GM18867 (cell line): Measurements from ENCODE around the gene FLCN.
"Not testable (repeated sequence)": the region's sequence is repeated elsewhere in the genome, so short reads cannot be mapped to it uniquely, and the experiment has no call there.

Source experiments
- ATAC-seq: cut with Tn5 transposase; IDR thresholded peaks from one replicate; pipeline ENCODE4 v1.9.1; 2021; ENCODE audit warnings: mild to moderate bottlenecking, moderate library complexity; ENCODE audit not compliant: unreplicated experiment

The FLCN gene

DNA sequence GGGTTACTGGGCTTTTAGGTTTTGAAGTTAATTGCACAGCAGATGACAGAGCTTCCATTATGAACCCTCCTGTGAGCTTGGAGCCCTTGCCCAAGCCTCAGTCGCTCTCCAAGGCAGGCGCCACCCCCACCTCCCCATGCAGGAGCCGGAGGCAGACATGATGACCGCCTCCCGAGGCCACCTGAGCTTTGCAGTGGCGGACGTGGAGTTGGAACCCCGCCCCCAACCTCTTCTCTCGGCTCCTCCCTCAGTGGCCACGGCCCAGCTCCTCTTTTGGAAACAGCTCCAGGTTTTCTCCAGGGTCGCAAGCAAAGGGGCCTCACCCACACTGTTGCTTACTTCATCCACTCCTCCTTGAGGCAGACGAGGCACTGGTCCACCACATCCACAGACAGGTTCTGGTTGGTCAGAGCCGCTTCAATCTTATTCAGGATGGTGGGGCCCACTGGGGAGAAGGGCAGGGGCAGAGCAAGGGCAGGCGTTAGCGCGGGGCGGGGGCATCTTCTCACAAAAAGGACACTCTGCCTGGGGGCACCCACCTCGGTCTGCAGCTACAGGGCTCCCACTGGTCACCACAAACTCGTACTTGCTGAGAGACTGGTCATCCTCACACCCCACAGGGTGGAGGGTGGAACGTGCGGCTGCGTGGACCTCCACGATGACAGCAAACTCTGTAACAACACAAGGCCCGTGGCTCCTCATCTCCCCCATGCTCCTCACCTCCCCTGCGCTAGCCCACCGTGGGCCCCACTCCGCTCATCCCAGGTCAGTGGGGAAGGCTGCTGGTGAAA is 22.1 kb downstream of the FLCN start:
- no peak for ATAC-seq

DNA sequence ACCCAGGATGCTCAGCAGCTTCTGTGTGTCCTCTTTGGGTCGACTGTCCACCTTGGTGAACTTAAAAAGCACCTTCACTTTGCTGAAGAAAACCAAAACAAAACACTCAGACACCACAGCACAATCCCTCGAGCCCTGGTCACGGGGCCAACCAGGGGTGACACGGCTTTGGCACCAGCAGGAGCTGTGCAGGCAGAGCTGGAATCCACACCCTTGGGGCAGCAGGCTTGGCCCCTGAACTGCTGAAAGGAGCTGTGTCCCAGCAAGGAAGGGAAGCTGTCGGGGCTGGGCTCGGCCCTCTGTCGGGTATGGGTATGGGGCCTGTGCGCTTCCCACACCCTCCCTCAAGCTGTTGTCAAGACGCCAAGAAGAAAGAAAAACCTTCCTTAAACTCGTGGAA is 23.2 kb downstream of the FLCN start:
- no peak for ATAC-seq

DNA sequence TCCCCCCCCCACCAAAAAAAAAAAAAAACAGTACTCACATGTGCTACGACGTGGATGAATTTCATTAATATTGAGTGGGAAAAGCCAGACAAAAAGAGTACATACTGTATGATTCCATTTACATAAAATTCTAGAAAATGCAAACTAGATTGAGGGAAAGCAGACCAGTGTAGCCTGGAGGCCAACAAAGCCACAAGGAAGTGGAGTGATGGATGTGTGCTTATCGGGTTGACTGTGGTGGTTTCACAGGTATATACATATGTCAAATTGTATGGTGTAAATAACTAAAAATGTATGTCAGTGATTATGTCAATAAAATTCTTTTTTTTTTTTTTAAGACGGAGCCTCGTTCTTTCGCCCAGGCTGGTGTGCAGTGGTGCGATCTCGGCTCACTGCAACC is 29.0 kb downstream of the FLCN start:
- ATAC-seq: no peak

- no peak for ATAC-seq
Measured at GRCh38 chr17:17206913-17207335, 30.0 kb downstream of the FLCN start.

GRCh38 chr17:17206124-17206912 is 30.6 kb downstream of the FLCN start, which contains the start of gene PLD6:
PLD6 (minus strand) TSS chr17:17206333; CDS start chr17:17206286, 47 bp downstream.
- peak; percentile 68 for ATAC-seq

DNA sequence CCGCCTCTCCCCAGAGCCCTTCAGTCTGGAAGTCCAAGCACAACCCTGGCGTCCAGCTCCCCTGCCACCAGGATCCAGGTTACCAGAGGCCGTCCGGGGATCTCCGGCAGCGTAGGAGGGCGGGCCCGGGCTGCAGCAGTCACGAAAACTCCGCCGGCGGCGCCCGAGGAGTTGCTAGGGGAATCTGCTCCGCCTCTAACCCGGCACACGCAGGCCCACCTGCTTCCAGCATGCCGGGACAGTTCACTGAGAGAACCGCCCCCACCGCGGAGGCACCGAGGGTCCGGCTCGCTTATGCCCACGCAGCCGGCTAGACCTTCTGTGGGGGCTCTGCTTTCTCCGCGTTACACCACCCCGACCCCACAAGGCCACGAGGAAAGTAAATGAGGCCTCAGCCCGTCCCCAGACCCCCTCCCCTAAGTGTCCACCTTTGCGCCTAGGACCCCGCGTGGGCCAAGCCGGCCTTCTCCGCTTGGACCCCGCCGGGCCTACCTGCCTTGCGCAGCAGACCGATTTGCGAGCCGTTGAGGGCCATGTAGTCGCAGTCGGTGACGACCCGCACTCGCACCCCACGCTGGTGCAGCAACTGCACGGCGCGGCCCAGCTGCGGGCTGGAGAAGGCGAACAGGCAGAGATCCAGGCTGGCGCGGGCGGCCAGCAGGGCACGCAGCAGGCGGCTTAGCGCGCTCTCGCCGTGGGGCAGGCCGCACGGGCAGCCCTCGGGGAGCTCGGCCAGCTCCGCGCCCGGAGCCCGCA is 31.4 kb downstream of the FLCN start:
- peak; percentile 34 for ATAC-seq

DNA sequence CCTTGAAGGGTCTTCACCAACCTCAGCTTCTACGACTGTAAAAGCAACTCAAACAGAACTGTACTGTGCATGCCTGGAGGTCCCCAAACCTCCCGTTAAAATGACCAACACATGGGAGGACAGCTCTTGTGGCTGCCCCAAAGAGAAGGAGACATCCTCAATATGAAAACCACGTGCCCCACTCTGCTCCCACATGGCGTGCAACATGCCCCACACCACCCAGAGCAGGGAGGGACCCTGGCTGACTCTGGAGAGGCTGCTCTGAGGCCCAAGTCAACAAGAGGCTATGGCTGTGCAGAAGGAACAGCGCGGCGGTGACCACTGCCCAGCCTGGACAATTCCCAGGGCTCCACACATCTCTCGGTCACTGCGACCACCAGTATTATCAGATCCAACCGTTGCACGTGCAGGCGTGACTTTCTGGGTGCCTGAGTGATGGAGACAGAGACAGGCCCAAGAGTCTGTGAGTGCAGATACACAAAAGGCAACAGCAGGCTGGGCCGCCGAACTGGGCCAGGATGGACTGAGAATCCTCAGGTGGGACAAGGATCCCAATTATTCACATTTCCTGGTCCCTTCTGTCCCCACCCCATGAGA is 32.2 kb downstream of the FLCN start:
- ATAC-seq: no peak

DNA sequence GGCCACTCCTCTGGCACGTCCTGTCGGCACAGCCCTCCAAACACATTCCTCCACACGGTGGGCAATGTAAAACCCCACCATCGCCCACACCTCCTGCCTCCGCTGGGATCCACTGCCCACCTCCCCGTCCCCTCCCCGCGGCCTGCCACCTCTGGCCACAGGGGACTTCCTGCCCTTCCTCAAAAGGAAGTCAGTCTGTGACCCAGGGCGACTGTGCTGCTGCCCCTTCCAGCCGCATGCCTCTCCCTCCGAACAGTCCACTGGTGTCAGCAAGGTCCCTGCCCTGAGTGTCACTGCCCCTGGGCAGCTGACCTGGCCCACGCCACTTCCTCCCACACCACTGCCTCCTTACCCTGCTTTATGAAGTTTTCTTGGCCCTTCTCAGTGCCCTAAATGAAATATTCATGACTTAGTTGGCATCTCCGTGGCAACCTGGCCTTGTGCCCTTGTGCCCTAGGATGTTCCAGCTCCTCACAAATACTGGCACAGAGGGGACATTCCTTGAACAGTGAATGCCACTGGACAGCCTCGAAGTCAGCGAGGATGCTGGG is 32.9 kb downstream of the FLCN start:
- ATAC-seq: no peak

DNA sequence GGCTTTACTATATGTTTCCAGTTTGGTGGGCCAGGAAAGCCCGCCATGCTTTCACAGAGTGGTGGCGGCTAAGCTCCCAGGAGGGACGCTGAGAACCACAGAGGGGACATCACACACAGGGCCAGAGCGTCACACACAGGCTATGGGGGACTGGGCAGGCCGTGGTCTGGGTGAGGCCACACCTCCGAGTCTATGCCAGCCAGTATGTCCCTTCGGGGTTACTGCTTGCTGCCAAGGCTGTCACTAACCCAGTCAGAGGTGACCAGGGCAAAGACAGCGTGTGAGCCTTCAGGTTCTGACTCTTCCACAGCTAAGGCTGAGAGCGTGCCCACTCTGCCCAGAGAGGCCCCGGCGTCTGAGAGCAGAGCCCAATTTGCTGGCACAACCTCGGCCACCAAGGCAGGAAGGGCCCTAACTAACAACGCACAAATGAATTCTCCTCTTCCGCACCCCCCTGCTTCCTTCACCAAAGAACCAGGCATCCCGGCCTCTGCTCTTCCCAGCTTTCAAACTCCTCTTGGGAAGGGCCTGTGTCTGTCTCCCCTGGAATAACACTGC is 33.7 kb downstream of the FLCN start:
- no peak for ATAC-seq

- ATAC-seq: no peak
Measured at GRCh38 chr17:17201907-17202306, 35.1 kb downstream of the FLCN start.

- no peak for ATAC-seq
Measured at GRCh38 chr17:17201271-17201670, 35.7 kb downstream of the FLCN start.

- ATAC-seq: no peak
Measured at GRCh38 chr17:17200831-17201230, 36.1 kb downstream of the FLCN start.

DNA sequence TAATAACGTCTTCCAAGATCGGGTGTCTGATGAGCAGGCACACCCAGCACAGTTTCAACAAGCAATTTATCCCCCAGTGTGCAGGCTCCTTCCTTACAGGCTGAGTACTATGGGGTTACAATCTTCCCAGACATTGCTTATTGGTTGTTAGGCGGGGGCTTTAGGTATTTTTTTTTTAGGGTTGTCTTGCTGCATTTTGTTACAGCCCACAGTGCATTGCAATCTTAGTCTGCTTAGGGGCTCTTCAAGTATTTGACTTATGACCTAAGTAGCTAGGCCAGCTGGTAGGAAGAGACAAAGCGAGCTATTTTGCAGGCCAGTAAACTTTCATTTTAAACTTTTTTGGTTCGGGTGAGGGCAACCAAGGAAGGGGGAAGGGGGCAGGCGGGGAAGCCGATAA is 36.7 kb downstream of the FLCN start:
- ATAC-seq: no peak

DNA sequence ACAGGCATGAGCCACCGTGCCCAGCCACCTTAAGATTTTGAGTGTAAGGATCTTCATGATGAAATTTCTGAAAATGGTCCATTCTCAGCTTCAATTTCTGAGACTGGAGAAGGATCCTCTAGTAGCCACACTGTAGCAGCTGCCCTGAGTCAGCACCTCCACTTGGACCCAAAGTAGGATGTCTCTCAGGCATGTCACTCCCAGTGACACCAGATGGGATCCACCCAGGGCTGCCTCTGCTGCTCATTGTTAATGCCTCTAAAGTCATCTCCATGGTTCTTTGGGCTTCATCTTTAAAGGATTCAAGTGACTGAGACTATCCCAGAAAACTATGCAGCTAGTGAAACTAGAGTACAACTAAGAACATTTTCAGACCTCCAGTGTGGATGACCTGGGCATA is 38.7 kb downstream of the FLCN start:
- no peak for ATAC-seq

DNA sequence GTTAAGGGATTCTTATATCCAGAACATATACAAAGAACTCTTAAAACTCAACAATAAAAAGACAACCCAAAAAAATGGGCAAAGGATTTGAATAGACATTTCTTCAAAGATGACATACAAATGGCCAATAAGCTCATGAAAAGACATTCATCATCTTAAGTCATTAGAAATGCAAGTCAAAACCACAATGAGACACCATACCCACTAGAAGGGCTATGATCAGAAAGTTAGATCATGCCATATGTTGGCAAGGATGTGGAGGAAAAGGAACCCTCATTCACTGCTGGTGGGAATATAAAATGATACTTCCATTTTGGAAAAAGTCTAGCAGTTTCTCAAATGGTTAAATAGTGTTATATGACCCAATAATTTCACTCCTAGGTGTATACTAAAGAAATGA is 40.2 kb downstream of the FLCN start:
- ATAC-seq: no peak

DNA sequence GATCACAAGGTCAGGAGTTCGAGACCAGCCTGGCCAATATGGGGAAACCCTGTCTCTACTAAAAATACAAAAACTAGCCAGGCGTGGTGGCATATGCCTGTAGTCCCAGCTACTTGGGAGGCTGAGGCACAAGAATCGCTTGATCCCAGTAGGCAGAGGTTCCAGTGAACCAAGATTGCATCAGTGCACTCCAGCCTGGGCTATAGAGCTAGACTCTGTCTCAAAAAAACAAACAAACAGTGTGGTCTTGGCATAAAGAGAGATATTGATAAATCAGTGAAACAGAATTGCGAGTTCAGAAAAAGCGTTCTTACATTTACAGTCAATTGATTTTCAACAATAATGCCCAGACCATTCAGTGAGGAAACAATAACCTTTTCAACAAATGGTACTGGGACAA is 41.5 kb downstream of the FLCN start:
- not testable (repeated sequence) for ATAC-seq

DNA sequence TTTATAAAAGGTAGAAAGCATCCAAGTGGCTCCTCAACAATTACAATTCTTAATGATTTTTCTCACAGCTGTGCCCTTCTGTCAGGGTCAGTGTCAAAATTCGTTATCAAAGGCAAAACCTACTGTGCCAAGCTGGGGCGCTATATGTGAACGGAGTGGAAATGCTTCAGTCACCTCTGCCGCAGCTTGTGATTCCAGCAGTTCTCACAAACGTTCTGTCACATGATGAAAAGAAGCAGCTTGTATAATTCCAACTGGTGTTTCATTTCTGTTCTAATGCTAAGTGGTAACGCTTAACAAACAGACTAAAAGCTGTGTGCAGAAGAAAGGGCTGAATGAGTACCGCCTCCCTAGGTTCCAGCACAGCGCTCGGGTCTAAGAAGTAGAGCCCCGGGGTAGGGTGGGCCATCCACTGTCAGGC is 45.0 kb downstream of the FLCN start:
- ATAC-seq: no peak

GRCh38 chr17:17191346-17191792 is 45.6 kb downstream of the FLCN start:
- ATAC-seq: no peak

DNA sequence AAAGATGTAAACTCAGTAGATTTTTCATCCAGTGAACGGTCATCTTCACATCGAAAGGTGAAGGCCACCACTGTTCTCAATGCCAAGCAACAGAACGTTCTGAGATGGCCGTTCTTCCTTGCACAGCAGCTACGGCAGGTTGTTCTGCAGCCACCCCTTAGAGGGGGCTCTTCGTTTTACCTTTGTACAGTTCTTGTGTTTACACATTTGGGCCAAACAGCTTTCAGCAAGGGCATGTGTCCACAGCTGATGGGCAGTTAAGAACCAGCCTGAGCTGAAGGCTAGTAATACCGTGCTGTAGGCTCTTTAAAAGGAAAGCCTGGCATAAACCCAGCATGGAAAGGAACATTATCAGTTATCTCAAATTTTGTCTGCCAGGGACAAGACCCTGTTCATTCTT is 46.8 kb downstream of the FLCN start:
- no peak for ATAC-seq

DNA sequence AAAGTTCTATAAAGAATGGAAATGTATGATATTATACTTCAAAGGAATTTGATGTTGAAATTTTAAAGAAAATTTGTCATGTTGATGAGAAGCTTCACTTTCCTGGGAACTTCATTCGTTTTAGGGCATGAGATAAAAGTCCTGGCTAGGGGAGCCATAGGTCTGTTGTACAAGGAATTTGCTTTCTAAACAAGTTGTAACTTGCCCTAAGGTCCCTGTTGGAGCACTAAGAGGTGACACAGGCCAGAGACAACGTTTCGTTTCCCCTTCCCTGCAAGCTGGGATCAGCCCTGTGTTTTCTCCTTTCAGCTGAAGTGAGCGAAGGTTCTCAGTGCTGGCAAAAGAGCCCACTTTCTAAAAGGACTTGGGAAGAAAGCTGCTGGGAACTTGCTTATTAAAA is 47.4 kb downstream of the FLCN start:
- no peak for ATAC-seq
